HG02623 (cell line): ENCODE results near the gene SWT1.

Experiments used
- ATAC-seq: cut with Tn5 transposase; IDR thresholded peaks from one replicate; pipeline ENCODE4 v1.9.1; 2021; ENCODE audit warnings: moderate library complexity; ENCODE audit not compliant: unreplicated experiment

Gene SWT1

GRCh38 chr1:185284533-185285276 lies 127.7 kb downstream of the SWT1 start:
- no peak for ATAC-seq

- no peak for ATAC-seq
Measured at GRCh38 chr1:185287451-185287850, 130.5 kb downstream of the SWT1 start.

GRCh38 chr1:185288435-185288834 lies 131.5 kb downstream of the SWT1 start:
- ATAC-seq, result no peak

- no peak for ATAC-seq
Measured at GRCh38 chr1:185289880-185290279, 132.9 kb downstream of the SWT1 start.

- no peak for ATAC-seq
Measured at GRCh38 chr1:185291159-185291558, 134.2 kb downstream of the SWT1 start.

- ATAC-seq, result no peak
Measured at GRCh38 chr1:185291652-185292051, 134.7 kb downstream of the SWT1 start.

GRCh38 chr1:185292237-185292636 lies 135.3 kb downstream of the SWT1 start:
- ATAC-seq, result no peak

GRCh38 chr1:185293967-185294542 lies 137.1 kb downstream of the SWT1 start:
- ATAC-seq, result no peak

- no peak for ATAC-seq
Measured at GRCh38 chr1:185295091-185295490, 138.1 kb downstream of the SWT1 start.

- no peak for ATAC-seq
Measured at GRCh38 chr1:185297982-185298381, 141.0 kb downstream of the SWT1 start.

GRCh38 chr1:185300152-185300551 lies 143.2 kb downstream of the SWT1 start:
- ATAC-seq, result no peak

- ATAC-seq, result no peak
Measured at GRCh38 chr1:185305419-185305818, 148.5 kb downstream of the SWT1 start.

GRCh38 chr1:185308126-185308525 lies 151.2 kb downstream of the SWT1 start:
- no peak for ATAC-seq

- ATAC-seq, result no peak
Measured at GRCh38 chr1:185309566-185309965, 152.6 kb downstream of the SWT1 start.

- no peak for ATAC-seq
Measured at GRCh38 chr1:185311589-185312225, 154.7 kb downstream of the SWT1 start.

- ATAC-seq, result no peak
Measured at GRCh38 chr1:185312361-185313138, 155.6 kb downstream of the SWT1 start.

- no peak for ATAC-seq
Measured at GRCh38 chr1:185314411-185314810, 157.4 kb downstream of the SWT1 start.

GRCh38 chr1:185315445-185316071 lies 158.6 kb downstream of the SWT1 start:
- ATAC-seq, result peak; percentile 0

- ATAC-seq, result peak; percentile 42
Measured at GRCh38 chr1:185316163-185317033, 159.4 kb downstream of the SWT1 start.
